Inflammatory macrophage treated with lipopolysaccharide for 1 hour (primary cell): ENCODE data around the gene WDFY4.

ENCODE experiments used
- DNase-seq, 2 donors: peaks; one replicate each; pipeline ENCODE4 v3.0.0-alpha.2; 2020 to 2022

WDFY4 gene

GRCh38 chr10:48799341-48800006, 114.8 kb downstream of the WDFY4 start:
- DNase-seq = peak; percentile 79 to 84

GRCh38 chr10:48800007-48800675, 115.5 kb downstream of the WDFY4 start:
- peak; percentile 80 to 82 for DNase-seq

- DNase-seq = peak; percentile 71 to 72
Measured at GRCh38 chr10:48801001-48801421, 116.3 kb downstream of the WDFY4 start.

- no peak for DNase-seq
Measured at GRCh38 chr10:48802611-48803071, 118.0 kb downstream of the WDFY4 start.

- DNase-seq = peak in 1 of 2 donors; percentile 42
Measured at GRCh38 chr10:48803801-48804584, 119.3 kb downstream of the WDFY4 start.

GRCh38 chr10:48804740-48805182, 120.1 kb downstream of the WDFY4 start:
- no peak for DNase-seq

GRCh38 chr10:48805411-48805810, 120.7 kb downstream of the WDFY4 start:
- DNase-seq = no peak

- no peak for DNase-seq
Measured at GRCh38 chr10:48805848-48806247, 121.2 kb downstream of the WDFY4 start.

- no peak for DNase-seq
Measured at GRCh38 chr10:48806342-48806741, 121.7 kb downstream of the WDFY4 start.

- no peak for DNase-seq
Measured at GRCh38 chr10:48807791-48808470, 123.3 kb downstream of the WDFY4 start.

GRCh38 chr10:48809261-48809660, 124.6 kb downstream of the WDFY4 start:
- no peak for DNase-seq

GRCh38 chr10:48811461-48811860, 126.8 kb downstream of the WDFY4 start:
- DNase-seq = no peak

GRCh38 chr10:48811917-48812316, 127.2 kb downstream of the WDFY4 start:
- no peak for DNase-seq

GRCh38 chr10:48813291-48813690, 128.6 kb downstream of the WDFY4 start:
- no peak for DNase-seq

GRCh38 chr10:48813825-48814224, 129.2 kb downstream of the WDFY4 start:
- no peak for DNase-seq

GRCh38 chr10:48814933-48815332, 130.3 kb downstream of the WDFY4 start:
- DNase-seq = no peak

- no peak for DNase-seq
Measured at GRCh38 chr10:48817141-48817540, 132.5 kb downstream of the WDFY4 start.

- no peak for DNase-seq
Measured at GRCh38 chr10:48818081-48818480, 133.4 kb downstream of the WDFY4 start.

- no peak for DNase-seq
Measured at GRCh38 chr10:48818861-48819520, 134.3 kb downstream of the WDFY4 start.

GRCh38 chr10:48819783-48820182, 135.1 kb downstream of the WDFY4 start:
- DNase-seq = no peak

- DNase-seq = no peak
Measured at GRCh38 chr10:48820231-48820630, 135.6 kb downstream of the WDFY4 start.

GRCh38 chr10:48820699-48821098, 136.0 kb downstream of the WDFY4 start:
- no peak for DNase-seq
